Measurements from ENCODE around the gene MYD88. TPM values are rescaled to one million over a fixed set of nuclear protein-coding genes. Genes with fewer than 3 reads are reported as not detected.

MYD88 gene
- polyA plus RNA-seq, 1 donor from 2014 or later, result 0.14 TPM

DNA sequence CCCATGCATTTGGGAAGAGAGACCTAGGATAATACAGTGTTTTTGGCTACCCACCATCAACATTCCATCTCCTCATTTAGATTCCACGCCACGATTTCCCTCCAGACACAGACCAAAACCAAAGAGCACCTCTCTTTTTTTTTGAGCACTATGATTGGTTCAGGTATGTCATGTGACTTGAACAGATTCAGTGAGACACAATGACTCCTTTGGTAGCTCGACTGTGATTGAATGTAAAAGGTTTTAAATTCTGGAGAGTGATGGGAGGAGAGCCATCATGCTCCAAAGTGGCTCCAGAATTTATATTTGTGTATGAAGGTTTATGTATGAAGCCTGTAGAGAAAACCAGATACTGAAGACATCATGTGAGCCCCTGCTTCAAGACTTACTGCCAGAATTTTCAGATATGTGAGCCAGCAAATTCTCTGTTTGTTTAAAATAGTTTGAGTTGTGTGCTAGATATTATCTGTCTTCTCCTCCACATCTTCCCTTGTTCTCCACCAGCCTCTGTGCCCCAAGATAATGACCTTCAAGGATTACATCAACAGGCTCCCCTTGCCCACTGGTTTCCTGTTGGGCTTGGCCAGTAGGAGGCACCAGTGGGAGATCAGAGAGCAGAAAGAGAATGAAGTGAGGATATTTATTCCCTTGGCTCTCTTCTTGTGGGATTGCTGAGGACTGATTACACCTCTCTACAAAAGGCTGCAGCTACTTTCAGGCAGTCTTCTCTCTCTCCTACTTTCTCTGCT, 12.5 kb downstream of the MYD88 start:
- Histone ChIP-seq H3K4me3 (ENCODE audit: low read length) (no peak overlapping the region), H3K27ac (ENCODE audit: low read length) (no peak overlapping the region), H3K9me3 (ENCODE audit: low read length) (no peaks in the 10 kb centered on the region), H2AFZ (ENCODE audit: low read depth, low read length) (no peak overlapping the region), H3F3A (ENCODE audit: insufficient read depth, low read length, poor library complexity, severe bottlenecking) (no peaks in the 10 kb centered on the region), H3K27me3 (ENCODE audit: insufficient read depth, low read depth, low read length) (no peaks in the 10 kb centered on the region), H3K4me2 (ENCODE audit: low read length) (no peak overlapping the region), H3K9me2 (ENCODE audit: insufficient read depth, low read length) (no peaks in the 10 kb centered on the region), H3K9ac (ENCODE audit: low read length) (no peak overlapping the region), H3K79me2 (replicated peaks; ENCODE audit: insufficient read depth, low read length) (no peaks in the 10 kb centered on the region), H3K36me3 (ENCODE audit: insufficient read depth, low read length) (no peaks in the 10 kb centered on the region), H4K20me1 (ENCODE audit: insufficient read depth) (no peaks in the 10 kb centered on the region)
- TF ChIP-seq POLR2AphosphoS5 (IDR thresholded peaks at IDR 0.05) (no peak), MXI1 (conservative IDR thresholded peaks at IDR 0.05; ENCODE audit: poor library complexity, severe bottlenecking) (no peak), TAF1 (IDR thresholded peaks at IDR 0.05; ENCODE audit: low read depth) (no peak), SMC3 (conservative IDR thresholded peaks at IDR 0.05; ENCODE audit: poor library complexity) (no peak), RAD21 (conservative IDR thresholded peaks at IDR 0.05) (no peak), EZH2 (IDR thresholded peaks at IDR 0.05; ENCODE audit: borderline replicate concordance, insufficient read depth, low read length, poor library complexity, severe bottlenecking) (no peak), EP300 (conservative IDR thresholded peaks at IDR 0.05; ENCODE audit: poor library complexity, severe bottlenecking) (no peak)
- TF ChIP-seq, protein P1, sequence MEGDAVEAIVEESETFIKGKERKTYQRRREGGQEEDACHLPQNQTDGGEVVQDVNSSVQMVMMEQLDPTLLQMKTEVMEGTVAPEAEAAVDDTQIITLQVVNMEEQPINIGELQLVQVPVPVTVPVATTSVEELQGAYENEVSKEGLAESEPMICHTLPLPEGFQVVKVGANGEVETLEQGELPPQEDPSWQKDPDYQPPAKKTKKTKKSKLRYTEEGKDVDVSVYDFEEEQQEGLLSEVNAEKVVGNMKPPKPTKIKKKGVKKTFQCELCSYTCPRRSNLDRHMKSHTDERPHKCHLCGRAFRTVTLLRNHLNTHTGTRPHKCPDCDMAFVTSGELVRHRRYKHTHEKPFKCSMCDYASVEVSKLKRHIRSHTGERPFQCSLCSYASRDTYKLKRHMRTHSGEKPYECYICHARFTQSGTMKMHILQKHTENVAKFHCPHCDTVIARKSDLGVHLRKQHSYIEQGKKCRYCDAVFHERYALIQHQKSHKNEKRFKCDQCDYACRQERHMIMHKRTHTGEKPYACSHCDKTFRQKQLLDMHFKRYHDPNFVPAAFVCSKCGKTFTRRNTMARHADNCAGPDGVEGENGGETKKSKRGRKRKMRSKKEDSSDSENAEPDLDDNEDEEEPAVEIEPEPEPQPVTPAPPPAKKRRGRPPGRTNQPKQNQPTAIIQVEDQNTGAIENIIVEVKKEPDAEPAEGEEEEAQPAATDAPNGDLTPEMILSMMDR (IDR thresholded peaks at IDR 0.05; ENCODE audit: poor library complexity, severe bottlenecking), result no peak
- TF ChIP-seq, protein P2, sequence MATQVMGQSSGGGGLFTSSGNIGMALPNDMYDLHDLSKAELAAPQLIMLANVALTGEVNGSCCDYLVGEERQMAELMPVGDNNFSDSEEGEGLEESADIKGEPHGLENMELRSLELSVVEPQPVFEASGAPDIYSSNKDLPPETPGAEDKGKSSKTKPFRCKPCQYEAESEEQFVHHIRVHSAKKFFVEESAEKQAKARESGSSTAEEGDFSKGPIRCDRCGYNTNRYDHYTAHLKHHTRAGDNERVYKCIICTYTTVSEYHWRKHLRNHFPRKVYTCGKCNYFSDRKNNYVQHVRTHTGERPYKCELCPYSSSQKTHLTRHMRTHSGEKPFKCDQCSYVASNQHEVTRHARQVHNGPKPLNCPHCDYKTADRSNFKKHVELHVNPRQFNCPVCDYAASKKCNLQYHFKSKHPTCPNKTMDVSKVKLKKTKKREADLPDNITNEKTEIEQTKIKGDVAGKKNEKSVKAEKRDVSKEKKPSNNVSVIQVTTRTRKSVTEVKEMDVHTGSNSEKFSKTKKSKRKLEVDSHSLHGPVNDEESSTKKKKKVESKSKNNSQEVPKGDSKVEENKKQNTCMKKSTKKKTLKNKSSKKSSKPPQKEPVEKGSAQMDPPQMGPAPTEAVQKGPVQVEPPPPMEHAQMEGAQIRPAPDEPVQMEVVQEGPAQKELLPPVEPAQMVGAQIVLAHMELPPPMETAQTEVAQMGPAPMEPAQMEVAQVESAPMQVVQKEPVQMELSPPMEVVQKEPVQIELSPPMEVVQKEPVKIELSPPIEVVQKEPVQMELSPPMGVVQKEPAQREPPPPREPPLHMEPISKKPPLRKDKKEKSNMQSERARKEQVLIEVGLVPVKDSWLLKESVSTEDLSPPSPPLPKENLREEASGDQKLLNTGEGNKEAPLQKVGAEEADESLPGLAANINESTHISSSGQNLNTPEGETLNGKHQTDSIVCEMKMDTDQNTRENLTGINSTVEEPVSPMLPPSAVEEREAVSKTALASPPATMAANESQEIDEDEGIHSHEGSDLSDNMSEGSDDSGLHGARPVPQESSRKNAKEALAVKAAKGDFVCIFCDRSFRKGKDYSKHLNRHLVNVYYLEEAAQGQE (IDR thresholded peaks at IDR 0.05; ENCODE audit: borderline replicate concordance), result no peak

DNA sequence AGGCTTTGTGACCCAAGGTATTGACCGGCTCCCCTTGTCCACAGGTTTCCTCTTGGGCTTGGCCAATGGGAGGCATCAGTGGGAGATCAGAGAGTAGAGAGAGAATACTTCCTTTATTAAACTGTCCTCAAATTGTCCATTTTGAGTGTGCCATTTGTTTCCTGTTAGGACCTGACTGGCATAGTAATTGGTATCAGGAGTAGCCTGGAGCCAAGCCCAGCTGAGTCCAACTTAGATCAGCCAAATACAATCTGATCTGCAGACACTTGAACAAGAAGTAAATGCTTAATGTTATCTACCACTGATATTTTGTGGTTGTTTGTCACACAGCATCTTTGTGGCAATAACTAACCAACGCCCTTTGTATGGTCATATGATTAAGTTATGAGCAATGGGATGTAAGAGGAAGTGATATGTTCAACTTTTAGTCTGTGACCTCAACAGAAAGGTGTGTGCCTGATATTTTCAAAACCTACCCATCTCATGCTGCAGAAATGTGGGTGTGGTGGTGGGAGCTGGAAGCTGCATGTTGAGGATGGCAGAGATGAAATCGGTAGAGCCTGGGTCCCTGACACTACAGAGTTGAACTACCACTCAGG, 13.3 kb downstream of the MYD88 start:
- Histone ChIP-seq H3K4me3 (ENCODE audit: low read length) (no peak overlapping the region), H3K27me3 (ENCODE audit: insufficient read depth, low read depth, low read length) (no peaks in the 10 kb centered on the region), H3K9ac (ENCODE audit: low read length) (no peak overlapping the region), H3K79me2 (replicated peaks; ENCODE audit: insufficient read depth, low read length) (no peaks in the 10 kb centered on the region), H3K9me3 (ENCODE audit: low read length) (no peaks in the 10 kb centered on the region), H3K36me3 (ENCODE audit: insufficient read depth, low read length) (no peaks in the 10 kb centered on the region), H2AFZ (ENCODE audit: low read depth, low read length) (no peak overlapping the region), H3K4me2 (ENCODE audit: low read length) (no peak overlapping the region), H3K27ac (ENCODE audit: low read length) (no peak overlapping the region), H3K9me2 (ENCODE audit: insufficient read depth, low read length) (no peaks in the 10 kb centered on the region), H3F3A (ENCODE audit: insufficient read depth, low read length, poor library complexity, severe bottlenecking) (no peaks in the 10 kb centered on the region), H4K20me1 (ENCODE audit: insufficient read depth) (no peaks in the 10 kb centered on the region)
- TF ChIP-seq EZH2 (IDR thresholded peaks at IDR 0.05; ENCODE audit: borderline replicate concordance, insufficient read depth, low read length, poor library complexity, severe bottlenecking) (no peak), POLR2AphosphoS5 (IDR thresholded peaks at IDR 0.05) (no peak), SMC3 (conservative IDR thresholded peaks at IDR 0.05; ENCODE audit: poor library complexity) (no peak), EP300 (conservative IDR thresholded peaks at IDR 0.05; ENCODE audit: poor library complexity, severe bottlenecking) (no peak), RAD21 (conservative IDR thresholded peaks at IDR 0.05) (no peak), MXI1 (conservative IDR thresholded peaks at IDR 0.05; ENCODE audit: poor library complexity, severe bottlenecking) (no peak), TAF1 (IDR thresholded peaks at IDR 0.05; ENCODE audit: low read depth) (no peak)
- TF ChIP-seq, protein P2 (IDR thresholded peaks at IDR 0.05; ENCODE audit: borderline replicate concordance), result no peak
- TF ChIP-seq, protein P1 (IDR thresholded peaks at IDR 0.05; ENCODE audit: poor library complexity, severe bottlenecking), result no peak

All from neural cell (in vitro differentiated cells).